NCI-H524 (cell line): ENCODE measurements around the gene CCDC146.

Experiments
- DNase-seq, 2 experiments: peaks; one replicate each; lab custom pipeline; 2025; lab: John Stamatoyannopoulos, UW

Gene CCDC146

GRCh38 chr7:77284005-77284404 lies 161.6 kb downstream of the CCDC146 start:
- no peak for DNase-seq

GRCh38 chr7:77284616-77285015 lies 162.2 kb downstream of the CCDC146 start:
- DNase-seq = no peak

- DNase-seq = no peak
Observed at GRCh38 chr7:77288676-77289320, 166.4 kb downstream of the CCDC146 start.

- DNase-seq = no peak
Observed at GRCh38 chr7:77289387-77289786, 167.0 kb downstream of the CCDC146 start.

- no peak for DNase-seq
Observed at GRCh38 chr7:77290425-77290824, 168.0 kb downstream of the CCDC146 start.

- DNase-seq = no peak
Observed at GRCh38 chr7:77293046-77293445, 170.6 kb downstream of the CCDC146 start.

GRCh38 chr7:77295549-77295948 lies 173.1 kb downstream of the CCDC146 start:
- DNase-seq = no peak

GRCh38 chr7:77306231-77307067 lies 184.0 kb downstream of the CCDC146 start:
- DNase-seq = no peak

GRCh38 chr7:77308792-77309191 lies 186.4 kb downstream of the CCDC146 start:
- DNase-seq = no peak

GRCh38 chr7:77309714-77310220 lies 187.4 kb downstream of the CCDC146 start:
- DNase-seq = no peak

GRCh38 chr7:77310982-77311381 lies 188.6 kb downstream of the CCDC146 start:
- no peak for DNase-seq

GRCh38 chr7:77313085-77313484 lies 190.7 kb downstream of the CCDC146 start:
- no peak for DNase-seq

- DNase-seq = no peak
Observed at GRCh38 chr7:77313876-77314480, 191.6 kb downstream of the CCDC146 start.

- DNase-seq = no peak
Observed at GRCh38 chr7:77315182-77315591, 192.8 kb downstream of the CCDC146 start.

- no peak for DNase-seq
Observed at GRCh38 chr7:77316219-77316978, 194.0 kb downstream of the CCDC146 start.

- no peak for DNase-seq
Observed at GRCh38 chr7:77318019-77318418, 195.6 kb downstream of the CCDC146 start.

- DNase-seq = no peak
Observed at GRCh38 chr7:77320137-77320536, 197.7 kb downstream of the CCDC146 start.

GRCh38 chr7:77320714-77321113 lies 198.3 kb downstream of the CCDC146 start:
- peak in 1 of 2 experiments; percentile 73 for DNase-seq

GRCh38 chr7:77321300-77321699 lies 198.9 kb downstream of the CCDC146 start:
- no peak for DNase-seq

GRCh38 chr7:77326131-77326530 lies 203.7 kb downstream of the CCDC146 start:
- no peak for DNase-seq

GRCh38 chr7:77327067-77327931 lies 204.9 kb downstream of the CCDC146 start:
- DNase-seq = no peak
